GM18520 (cell line): ENCODE measurements around the gene DPEP3.
"Not testable (repeated sequence)": the region's sequence is repeated elsewhere in the genome, so short reads cannot be mapped to it uniquely, and the experiment has no call there.

Experiments used
- ATAC-seq: cut with Tn5 transposase; IDR thresholded peaks from one replicate; pipeline ENCODE4 v1.9.1; 2021; ENCODE audit not compliant: unreplicated experiment

DPEP3 gene, protein sequence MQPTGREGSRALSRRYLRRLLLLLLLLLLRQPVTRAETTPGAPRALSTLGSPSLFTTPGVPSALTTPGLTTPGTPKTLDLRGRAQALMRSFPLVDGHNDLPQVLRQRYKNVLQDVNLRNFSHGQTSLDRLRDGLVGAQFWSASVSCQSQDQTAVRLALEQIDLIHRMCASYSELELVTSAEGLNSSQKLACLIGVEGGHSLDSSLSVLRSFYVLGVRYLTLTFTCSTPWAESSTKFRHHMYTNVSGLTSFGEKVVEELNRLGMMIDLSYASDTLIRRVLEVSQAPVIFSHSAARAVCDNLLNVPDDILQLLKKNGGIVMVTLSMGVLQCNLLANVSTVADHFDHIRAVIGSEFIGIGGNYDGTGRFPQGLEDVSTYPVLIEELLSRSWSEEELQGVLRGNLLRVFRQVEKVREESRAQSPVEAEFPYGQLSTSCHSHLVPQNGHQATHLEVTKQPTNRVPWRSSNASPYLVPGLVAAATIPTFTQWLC

DNA sequence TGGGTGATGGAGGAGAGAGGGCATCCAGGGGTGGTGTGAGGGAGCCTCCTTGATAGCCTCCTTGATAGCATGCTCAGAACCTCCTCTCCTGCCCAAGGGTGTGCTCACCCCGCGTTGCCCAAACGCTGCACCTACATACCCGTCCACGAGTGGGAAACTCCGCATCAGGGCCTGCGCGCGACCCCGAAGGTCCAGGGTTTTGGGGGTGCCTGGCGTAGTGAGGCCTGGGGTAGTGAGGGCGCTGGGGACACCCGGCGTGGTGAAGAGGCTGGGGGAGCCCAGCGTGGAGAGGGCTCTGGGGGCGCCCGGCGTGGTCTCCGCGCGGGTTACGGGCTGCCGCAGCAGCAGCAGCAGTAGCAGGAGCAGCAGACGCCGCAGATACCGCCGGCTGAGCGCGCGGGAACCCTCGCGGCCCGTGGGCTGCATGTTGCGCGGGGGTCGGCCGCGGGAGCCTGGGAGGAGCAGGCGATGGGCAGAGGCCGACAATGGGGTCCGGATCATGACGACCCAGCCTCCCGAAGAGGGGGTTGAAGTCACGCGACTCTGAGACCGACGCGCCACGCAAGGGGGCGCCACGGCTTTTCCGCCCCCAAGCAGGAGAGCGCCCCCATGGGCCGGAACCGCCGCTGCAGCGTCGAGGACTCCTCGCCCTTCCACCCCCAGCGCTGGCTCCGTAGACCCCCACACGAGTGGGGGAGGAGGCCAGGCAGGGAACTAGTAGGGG lies at the start of gene DPEP3:
Gene DPEP3 (minus strand): TSS at position 545 of the 724 bp plus-strand sequence. CDS start 119 bp downstream, at position 426.
- ATAC-seq, result no peak

DNA sequence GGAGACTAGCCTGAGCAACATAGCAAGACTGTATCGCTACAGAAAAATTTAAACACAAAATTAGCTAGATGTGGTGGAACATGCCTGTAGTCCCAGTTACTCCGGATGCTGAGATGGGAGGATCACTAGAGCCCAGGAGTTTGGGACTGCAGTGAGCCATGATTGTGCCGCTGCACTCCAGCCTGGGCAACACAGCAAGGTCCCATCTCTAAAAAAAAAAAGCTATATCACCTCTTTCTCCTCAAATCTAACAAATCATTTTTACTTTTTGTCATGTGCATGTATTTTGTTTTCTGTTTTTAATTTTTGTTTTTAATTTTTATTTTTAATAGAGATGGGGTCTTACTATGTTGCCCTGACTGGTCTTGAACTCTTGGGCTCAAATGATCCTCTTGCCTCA lies 48.7 kb upstream of the DPEP3 start:
- ATAC-seq, result no peak

DNA sequence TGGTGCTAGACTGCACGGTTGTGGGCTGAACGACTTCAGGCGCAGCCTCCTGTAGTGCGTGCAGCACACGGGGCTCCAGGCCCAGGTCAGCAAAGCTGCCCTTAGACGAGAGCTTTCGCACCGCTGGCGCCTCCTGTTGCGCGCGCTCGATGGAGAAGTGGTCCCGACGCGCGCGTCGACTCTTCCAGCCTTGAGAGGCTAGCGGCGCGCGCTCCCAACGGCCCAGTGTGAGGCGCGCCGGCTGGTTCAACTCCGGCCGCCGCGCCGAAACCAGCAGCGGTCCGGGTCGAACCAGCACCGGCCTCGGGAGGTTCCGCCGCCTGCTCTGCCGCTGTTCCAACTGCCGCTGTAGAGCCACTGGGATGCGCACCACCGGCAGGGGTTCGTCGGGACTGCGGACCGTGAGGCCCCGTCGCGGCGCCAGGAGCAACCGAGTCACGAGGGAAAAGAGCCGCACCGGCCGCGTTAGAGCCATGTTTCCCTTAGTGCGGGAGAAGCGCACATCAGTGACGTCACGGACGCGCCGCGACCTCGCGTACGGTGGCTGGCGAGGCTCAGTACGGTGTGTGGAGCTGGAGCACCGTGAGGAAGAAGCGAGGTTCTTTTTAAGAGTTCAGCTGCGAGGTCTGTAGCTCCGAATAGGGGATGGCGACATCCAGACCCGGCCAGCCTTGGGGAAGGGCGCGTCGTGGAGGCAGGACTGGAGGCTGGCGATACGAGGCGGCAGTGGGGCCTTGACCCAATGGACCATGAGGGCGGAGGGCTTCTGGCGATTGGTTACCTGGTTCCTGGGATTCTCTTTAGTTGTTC lies 42.6 kb upstream of the DPEP3 start, which contains the start of the genes DDX28 and DUS2:
Gene DDX28 (minus strand): TSS at position 505 of the 810 bp plus-strand sequence. CDS start 30 bp downstream, at position 475.
Gene DUS2 (plus strand): TSS at position 557 of the 810 bp plus-strand sequence. CDS start 14,740 bp downstream, outside the sequence.
- peak; percentile 72 for ATAC-seq

DNA sequence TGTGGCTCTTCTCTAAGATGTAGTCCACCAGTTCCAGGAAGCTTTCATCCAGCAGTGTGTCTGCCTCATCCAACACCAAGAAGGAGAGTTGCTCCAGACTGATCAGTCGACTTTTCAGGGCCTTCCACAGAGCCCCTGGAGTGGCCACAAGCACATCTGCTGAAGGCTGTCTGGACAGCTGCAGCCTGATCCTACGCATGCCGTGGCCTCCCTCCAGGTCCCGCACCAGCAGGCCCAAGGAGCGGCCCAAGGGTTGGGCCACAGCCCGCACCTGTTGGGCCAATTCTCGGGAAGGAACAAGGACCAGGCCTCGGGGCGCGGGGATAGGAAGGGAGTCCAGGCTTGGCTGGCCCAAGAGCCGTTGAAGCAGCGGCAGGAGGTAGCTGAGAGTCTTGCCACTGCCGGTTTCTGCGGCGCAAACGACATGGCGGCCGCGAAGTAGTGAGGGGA lies 42.0 kb upstream of the DPEP3 start:
- no peak for ATAC-seq

DNA sequence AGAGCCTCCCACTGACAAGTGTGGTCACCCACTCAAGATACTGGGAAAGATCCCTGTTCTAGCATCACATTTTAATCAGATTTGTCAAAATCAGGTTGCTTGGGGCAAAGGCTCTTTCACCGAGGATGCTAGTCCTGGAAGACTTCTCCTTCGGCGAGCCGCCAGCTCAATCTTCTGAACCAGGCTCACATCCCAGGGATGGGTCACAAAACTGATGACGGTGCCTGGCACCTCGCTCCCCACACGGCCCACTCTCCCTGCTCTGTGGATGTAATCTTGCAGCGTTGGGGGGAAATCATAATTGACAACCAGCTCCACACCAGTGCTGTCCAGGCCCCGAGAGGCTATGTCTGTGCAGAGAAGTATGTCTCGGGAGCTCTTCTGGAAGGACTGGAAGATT lies 41.2 kb upstream of the DPEP3 start:
- no peak for ATAC-seq

DNA sequence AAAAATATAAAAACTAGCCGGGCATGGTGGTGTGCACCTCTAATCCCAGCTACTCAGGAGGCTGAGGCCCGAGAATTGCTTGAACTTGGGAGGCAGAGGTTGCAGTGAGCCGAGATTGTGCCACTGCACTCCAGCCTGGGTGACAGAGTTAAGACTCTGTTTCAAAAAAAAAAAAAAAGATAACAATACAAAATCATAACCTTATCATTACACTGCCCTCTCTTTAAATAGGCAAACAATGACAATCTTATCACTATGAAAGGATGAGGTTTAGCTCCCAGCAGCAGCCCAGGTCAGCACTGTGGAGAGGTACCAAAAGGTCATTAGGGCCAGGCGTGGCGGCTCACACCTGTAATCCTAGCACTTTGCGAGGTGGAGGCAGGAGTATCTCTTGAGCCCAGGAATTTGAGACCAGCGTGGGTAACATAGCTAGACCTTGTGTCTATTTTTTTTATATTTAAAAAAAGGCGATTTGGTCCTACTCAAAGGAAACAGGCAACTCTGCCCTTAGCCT lies 38.9 kb upstream of the DPEP3 start:
- no peak for ATAC-seq

DNA sequence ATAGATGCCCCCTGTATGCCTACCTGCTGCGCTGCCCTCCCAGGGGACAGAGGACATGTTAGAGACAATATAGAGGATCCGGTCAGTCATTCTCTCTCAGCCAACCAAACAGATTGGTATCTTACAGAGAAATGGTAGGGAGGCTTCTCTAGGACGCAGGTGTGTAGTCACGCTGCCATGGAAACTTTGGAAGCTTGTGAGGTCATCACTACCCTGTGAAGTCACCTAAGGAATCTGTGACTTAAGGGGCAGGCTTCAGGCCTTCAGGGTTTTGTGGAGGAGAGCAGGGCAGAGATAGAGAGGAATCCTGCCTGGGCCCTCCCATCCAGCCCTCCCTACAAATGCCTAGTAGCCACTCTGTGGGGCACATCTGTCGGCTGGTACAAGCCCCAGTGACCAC lies 35.4 kb upstream of the DPEP3 start, which contains the start of gene DPEP2NB:
Gene DPEP2NB (minus strand): TSS at position 231 of the 400 bp plus-strand sequence. CDS start 141 bp downstream, at position 90.
- ATAC-seq, result no peak

DNA sequence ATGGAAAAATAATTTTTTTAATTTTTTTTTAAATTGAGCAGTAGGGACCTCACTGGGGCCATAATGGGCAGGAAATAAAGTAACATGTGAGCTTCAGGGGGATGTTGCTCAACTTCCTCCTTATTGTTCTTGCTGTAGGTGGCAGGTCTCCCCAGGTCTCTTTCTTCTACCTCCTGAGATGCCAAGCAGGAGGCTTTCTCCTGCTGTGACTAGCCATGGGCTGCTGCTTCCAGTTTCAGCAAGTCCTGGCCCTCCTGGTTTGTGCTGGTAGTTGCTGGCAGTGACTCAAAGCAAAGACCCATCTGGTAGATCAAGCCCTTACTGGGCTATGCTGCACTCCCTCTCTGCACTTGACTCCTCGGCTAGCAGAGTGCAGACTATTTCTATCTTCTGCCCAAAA lies 33.1 kb upstream of the DPEP3 start:
- no peak for ATAC-seq

DNA sequence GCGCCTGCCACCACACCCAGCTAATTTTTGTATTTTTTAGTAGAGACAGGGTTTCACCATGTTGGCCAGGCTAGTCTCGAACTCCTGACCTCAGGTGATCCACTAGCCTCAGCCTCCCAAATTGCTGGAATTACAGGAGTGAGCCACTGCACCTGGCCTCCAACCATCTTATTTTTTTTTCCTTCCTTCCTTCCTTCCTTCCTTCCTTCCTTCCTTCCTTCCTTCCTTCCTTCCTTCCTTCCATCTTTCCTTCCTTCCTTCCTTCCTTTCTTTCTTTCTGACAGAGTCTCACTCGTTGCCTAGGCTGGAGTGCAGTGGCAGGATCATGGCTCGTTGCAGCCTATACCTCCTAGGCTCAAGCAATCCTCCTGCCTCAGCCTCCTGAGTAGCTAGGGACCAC lies 29.6 kb upstream of the DPEP3 start:
- not testable (repeated sequence) for ATAC-seq

DNA sequence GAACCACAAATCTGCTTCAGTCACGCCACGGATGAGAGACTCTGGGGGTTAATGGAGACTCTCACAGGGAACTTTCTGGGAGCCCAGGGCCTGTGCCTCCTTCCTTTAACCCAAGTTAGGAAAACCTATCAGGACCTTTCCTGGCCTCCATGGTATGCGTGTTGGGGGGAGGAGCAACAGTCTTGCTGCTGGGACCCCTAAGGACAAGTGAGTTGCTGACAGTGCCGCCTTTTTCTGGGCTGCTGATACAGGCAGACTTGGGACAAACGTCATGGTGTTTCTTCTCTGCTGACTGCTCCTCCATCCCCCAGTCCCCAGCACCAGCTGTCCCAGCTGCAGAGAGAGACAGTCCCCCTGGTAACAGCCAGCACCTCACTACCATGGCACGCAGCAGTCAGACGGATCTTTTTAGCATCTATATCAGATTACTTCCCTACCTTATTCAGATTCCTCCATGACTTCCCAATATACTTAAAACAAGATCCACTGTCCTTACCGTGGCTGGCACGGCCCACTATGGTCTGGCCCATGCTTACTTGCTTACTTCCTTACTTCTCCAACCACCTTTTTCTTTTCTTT lies 28.9 kb upstream of the DPEP3 start:
- no peak for ATAC-seq

DNA sequence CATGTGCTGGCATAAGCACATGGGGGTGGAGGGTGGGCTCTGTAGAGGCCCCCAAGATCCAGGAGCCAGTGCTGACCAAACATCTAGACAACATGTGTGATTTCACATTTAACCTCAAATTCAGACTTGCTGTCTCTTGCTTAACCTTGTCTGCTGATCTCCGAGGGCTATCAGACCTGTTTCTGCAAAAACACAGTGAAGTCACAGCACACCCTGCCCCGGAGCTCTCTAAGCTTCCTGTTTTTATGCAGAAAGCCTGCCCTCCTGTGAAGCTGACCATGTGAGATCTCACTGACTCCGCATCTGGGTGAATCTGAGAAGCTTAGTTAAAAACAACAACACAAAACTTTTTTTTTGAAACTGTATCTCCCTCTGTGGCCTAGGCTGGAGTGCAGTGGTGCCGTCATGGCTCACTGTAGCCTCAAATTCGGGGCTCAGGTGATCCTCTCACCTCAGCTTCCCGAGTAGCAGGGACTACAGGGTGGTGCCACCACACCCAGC lies 25.5 kb upstream of the DPEP3 start:
- ATAC-seq, result no peak

DNA sequence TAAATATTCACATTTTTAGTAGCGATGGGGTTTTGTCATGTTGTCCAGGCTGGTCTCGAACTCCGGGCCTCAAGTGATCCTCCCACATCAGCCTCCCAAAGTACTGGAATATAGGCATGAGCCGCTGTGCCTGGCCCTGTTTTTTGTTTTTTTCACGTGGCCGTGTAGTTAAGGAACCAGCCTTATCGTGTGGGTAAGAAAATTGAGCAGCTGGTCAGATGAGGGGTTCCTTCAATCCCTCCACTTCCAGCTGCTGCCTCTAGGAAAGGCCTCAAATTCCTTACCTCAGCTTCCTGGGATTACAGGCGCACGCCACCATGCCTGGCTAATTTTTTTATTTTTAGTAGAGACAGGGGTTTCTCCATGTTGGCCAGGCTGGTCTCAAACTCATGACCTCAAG lies 24.9 kb upstream of the DPEP3 start:
- ATAC-seq, result no peak

DNA sequence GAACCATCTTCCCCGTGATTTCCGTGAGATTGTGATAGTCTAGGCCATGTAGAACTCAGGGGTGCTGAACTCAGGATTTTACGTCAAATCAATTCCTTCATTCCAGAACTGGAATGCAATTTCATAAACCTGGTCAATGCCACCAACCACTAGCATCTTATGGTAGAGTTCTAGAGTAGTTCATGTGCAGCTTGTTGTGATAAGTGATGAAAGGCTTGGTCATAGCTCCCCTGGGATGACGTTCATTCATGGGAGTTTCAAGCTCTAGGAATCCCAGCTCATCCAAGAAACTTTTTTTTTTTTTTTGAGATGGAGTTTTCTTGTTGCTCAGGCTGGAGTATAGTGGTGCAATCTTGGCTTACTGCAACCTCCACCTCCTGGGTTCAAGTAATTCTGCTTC lies 22.7 kb upstream of the DPEP3 start:
- no peak for ATAC-seq

DNA sequence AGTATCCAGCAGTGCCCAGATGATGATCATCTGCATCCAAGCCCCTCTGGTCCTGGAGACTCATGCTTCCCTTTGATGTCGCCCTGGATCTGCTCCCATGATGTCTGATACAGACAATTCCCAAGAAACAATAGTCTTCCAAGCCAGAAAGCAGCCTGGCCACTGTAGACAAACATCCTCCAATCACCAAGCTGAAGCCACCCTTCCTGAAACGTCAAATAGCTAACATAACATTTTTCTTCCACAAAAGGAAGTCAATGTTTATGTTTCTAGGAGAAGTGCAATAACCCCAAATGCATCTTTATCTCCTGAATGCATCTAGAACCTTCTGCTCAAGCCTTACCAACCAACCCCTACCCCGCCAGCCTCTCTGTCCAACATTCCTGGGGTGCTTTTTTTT lies 20.2 kb upstream of the DPEP3 start:
- no peak for ATAC-seq

DNA sequence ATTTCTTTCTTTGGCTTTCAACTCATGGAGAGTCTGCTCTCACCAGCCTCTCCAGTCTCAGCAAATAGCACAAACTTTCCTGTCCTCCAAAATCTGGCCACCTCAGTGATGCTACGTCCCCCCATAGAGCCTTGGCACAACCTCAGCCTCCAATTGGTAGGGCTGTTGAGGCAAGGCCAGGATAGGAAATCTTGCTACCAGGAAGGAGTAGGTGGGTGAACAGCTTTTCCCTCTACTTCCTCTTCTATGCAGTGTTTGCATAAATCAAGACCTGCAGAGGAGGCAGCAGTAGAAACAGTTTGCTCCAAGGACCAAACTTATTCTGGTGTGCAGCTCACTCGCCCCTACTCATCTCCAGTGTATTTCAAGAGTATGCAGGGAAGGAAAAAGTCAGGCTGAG lies 19.7 kb upstream of the DPEP3 start:
- ATAC-seq, result no peak

DNA sequence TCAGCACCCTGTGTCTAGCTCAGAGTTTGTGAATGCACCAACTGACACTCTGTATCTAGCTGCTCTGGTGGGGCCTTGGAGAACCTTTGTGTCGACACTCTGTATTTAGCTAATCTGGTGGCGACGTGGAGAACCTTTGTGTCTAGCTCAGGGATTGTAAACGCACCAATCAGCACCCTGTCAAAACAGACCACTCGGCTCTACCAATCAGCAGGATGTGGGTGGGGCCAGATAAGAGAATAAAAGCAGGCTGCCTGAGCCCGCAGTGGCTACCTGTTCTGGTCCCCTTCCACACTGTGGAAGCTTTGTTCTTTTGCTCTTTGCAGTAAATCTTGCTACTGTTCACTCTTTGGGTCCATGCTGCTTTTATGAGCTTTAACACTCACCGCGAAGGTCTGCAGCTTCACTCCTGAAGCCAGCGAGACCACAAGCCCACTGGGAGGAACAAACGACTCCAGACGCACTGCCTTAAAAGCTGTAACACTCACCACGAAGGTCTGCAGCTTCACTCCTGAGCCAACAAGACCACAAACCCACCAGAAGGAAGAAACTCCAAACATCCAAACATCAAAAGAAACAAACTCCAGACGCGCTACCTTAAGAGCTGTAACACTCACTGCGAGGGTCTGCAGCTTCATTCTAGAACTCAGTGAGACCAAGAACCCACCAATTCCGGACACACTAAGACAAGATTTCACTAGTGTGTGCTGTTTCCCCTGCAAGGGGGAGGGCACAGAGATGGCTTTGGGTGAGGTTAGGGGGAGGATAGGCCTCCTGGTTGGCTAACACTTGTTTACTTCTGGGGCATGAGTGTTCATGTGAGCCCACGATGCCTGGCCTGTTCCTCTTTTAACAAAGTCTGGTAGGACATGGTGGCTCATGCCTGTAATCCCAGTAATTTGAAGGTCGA lies 18.7 kb upstream of the DPEP3 start, which contains the start of gene DPEP2:
Gene DPEP2 (minus strand): TSS at position 706 of the 910 bp plus-strand sequence. CDS start 6,272 bp downstream, outside the sequence.
- not testable (repeated sequence) for ATAC-seq

DNA sequence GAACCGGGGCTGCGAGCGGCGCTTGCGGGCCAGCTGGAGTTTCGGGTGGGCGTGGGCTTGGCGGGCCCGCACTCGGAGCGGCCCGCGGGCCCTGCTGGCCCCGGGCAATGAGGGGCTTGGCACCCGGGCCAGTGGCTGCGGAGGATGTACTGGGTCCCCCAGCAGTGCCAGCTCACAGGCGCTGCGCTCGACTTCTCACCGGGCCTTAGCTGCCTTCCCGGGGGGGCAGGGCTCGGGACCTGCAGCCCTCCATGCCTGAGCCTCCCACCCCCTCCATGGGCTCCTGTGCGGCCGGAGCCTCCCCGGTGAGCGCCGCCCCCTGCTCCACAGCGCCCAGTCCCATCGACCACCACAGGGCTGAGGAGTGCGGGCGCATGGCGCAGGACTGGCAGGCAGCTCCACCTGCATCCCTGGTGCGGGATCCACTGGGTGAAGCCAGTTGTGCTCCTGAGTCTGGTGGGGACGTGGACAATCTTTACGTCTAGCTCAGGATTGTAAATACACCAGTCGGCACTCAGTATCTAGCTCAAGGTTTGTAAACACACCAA lies 18.0 kb upstream of the DPEP3 start:
- ATAC-seq, result not testable (repeated sequence)

DNA sequence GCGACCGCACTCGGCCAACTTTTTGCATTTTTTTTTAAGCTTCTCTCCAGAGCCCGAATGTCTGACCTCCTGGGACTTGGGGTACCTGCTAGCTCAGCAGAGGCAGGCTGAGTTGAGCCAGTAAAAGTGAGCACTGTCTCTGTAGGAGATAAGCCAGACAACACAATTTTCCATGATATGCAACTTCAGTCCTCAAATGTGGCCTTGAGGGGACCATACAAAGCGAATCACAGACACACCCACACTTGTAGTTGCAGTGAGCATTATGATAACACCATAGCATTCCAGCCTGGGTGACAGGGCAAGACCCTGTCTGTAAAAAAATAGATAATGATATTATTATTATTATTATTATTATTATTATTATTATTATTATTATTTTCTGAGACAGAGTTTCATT lies 16.4 kb upstream of the DPEP3 start:
- no peak for ATAC-seq

DNA sequence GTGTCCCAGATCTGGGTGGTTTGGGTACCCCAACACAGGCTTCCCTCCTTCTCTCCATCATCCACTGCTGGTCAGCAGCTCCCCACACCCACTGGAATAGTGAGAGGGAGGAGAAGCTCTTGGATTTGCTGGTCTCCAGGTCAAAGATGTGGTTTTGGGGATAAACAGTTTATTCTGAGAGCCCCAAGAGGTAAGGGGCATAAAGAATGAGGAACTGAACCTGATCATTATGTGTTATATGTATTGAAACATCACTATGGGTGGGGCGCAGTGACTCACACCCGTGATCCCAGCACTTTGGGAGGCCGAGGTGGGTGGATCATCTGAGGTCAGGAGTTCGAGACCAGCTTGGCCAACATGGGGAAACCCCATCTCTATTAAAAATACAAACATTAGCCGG lies 15.1 kb upstream of the DPEP3 start:
- ATAC-seq, result no peak
